Posterior vena cava (tissue), 2 donors: ENCODE results near the gene BAHCC1. TPM values are rescaled to one million over a fixed set of nuclear protein-coding genes. Genes with fewer than 3 reads are reported as not detected.
A peak's percentile ranks its signal among the peaks of the same experiment; 100 is the strongest.

Experiments
- DNase-seq: peaks from one replicate; pipeline ENCODE4 v3.0.0-alpha.2; 2020; ENCODE audit warnings: low spot score
- intact Hi-C, 2 donors: fragments of 100-400 bp; cut with DNase I; formaldehyde crosslinking; loops; one replicate each; pipeline versions ENCODE4 v1.14.1 to v1.14.2; 2022 to 2023
- microRNA-seq, 2 donors: library from miRNA; unstranded; fragments of <30 nt; microRNA quantifications; one replicate each; pipeline ENCODE4 v1.2.0, GENCODE V29; 2020 to 2021; ENCODE audit warnings: borderline microRNAs expressed in 2 of 2
- total RNA-seq, 2 donors: library from RNA; stranded (reverse); fragmentation: NEBNext Ultra II Directional; extraction: Animal tissue kit (Norgen Biotek cat#: 25700); gene quantifications; one replicate each; pipeline ENCODE4 v1.2.1, GENCODE V29; 2021
- donor health status: DM: yes; HTN: yes; CAD: no.
- donor health status: DM: yes; HTN: yes; CAD: no.

Gene BAHCC1
- total RNA-seq, 2 donors from 2014 or later: 17.3 to 19.1 TPM

- intact Hi-C loops: loop anchor here in 1 of 2 donors (2.0 kb wide), 1 partner anchor 115 kb away; no protein-coding TSS in a partner anchor
Measured at GRCh38 chr17:81511554-81511803, 116.2 kb downstream of the BAHCC1 start.

GRCh38 chr17:81511804-81512561, 116.7 kb downstream of the BAHCC1 start:
- DNase-seq: no peak
- intact Hi-C loops: loop anchor here in 1 of 2 donors (2.0 kb wide), 1 partner anchor 115 kb away; no protein-coding TSS in a partner anchor

More at GRCh38 chr17:81511554-81511803, 116.2 kb downstream of the BAHCC1 start:
- no peak for DNase-seq

GRCh38 chr17:81512562-81513371, 117.5 kb downstream of the BAHCC1 start, which contains the start of gene ACTG1:
ACTG1 (minus strand) TSS chr17:81512799; CDS start chr17:81512354, 445 bp downstream.
- DNase-seq: peak; percentile 98
- intact Hi-C loops: no loop called here

GRCh38 chr17:81513372-81513752, 118.1 kb downstream of the BAHCC1 start:
- peak; percentile 90 for DNase-seq
- intact Hi-C loops: no loop called here

GRCh38 chr17:81513753-81514488, 118.7 kb downstream of the BAHCC1 start:
- intact Hi-C loops: no loop called here
- DNase-seq: peak; percentile 92

GRCh38 chr17:81514489-81514738, 119.2 kb downstream of the BAHCC1 start:
- DNase-seq: no peak
- intact Hi-C loops: no loop called here

GRCh38 chr17:81514739-81515529, 119.7 kb downstream of the BAHCC1 start:
- intact Hi-C loops: no loop called here
- DNase-seq: peak; percentile 95

- intact Hi-C loops: no loop called here
Measured at GRCh38 chr17:81515530-81516041, 120.3 kb downstream of the BAHCC1 start.

More at GRCh38 chr17:81515530-81516041, 120.3 kb downstream of the BAHCC1 start:
- DNase-seq: peak; percentile 78

Small RNAs within 50 kb of the gene (microRNA-seq; reads per million reads assigned to microRNA genes)
- gene MIR3186 (0 reads per million in 2 donors), gene MIR4740 (0 reads per million in 2 donors)

Other genes with a start within 250 kb of the BAHCC1 start
- not detected for gene PVALEF, start 229.9 kb upstream of the BAHCC1 start, total RNA-seq
- gene AATK, start 229.2 kb upstream of the BAHCC1 start, total RNA-seq: 1 to 10 TPM; 3.3 to 4.6 TPM
- gene CEP131, start 172.5 kb upstream of the BAHCC1 start, total RNA-seq: 1 to 10 TPM; 2.9 to 5.0 TPM
- gene TEPSIN, start 156.4 kb upstream of the BAHCC1 start, total RNA-seq: 10 to 100 TPM; 17.4 to 18.4 TPM
- gene NDUFAF8, start 156.1 kb upstream of the BAHCC1 start, total RNA-seq: 10 to 100 TPM; 27.8 to 33.7 TPM
- gene SLC38A10, start 100.2 kb upstream of the BAHCC1 start, total RNA-seq: 10 to 100 TPM; 59.6 to 85.1 TPM
- 1,000 to 10,000 TPM; 1,410 to 1,809 TPM for gene ACTG1, start 117.3 kb downstream of the BAHCC1 start, total RNA-seq
- gene FSCN2, start 132.9 kb downstream of the BAHCC1 start, total RNA-seq: 1 to 10 TPM; 1.6 to 2.0 TPM
- 10 to 100 TPM; 18.9 TPM for gene FAAP100, start 156.9 kb downstream of the BAHCC1 start, total RNA-seq
- 10 to 100 TPM; 77.7 to 87.3 TPM for gene NPLOC4, start 241.7 kb downstream of the BAHCC1 start, total RNA-seq
- gene TSPAN10, start 241.7 kb downstream of the BAHCC1 start, total RNA-seq: under 1 TPM; 0.14 to 0.51 TPM